GM12891 (cell line): ENCODE measurements around the gene TMOD1.

Experiments used
- POLR2A ChIP-seq: IDR thresholded peaks from 2 replicates; pipeline ENCODE4 v1.6.1; 2011; ENCODE audit warnings: low read depth, low read length, control low read depth
- POLR2AphosphoS5 ChIP-seq: IDR thresholded peaks from 2 replicates; pipeline ENCODE4 v1.6.1; 2011; ENCODE audit warnings: low read depth, low read length, control low read depth
- TAF1 ChIP-seq: IDR thresholded peaks from 2 replicates; pipeline ENCODE4 v1.6.1; 2011; ENCODE audit warnings: low read depth, low read length, control low read depth

GRCh38 chr9:97600531-97601227 lies 99.2 kb downstream of the TMOD1 start:
- no peak for TF ChIP-seq POLR2AphosphoS5
- TF ChIP-seq TAF1 = no peak
- TF ChIP-seq POLR2A = no peak
